GM12878 (cell line): ENCODE data around the gene HEATR3. TPM values are rescaled to one million over a fixed set of nuclear protein-coding genes. Genes with fewer than 3 reads are reported as not detected.

ENCODE experiments used
- ATAC-seq: fragments of 200-7000 bp; cut with Tn5 transposase; 3 replicates; pipeline ENCODE4 v1.9.1; 2020; ENCODE audit warnings: mild to moderate bottlenecking, moderate library complexity
- BruUV-seq: library from RNA; stranded (reverse); fragments of 400-500 nt; replicated peaks from 2 replicates; lab custom pipeline; 2021; lab: Mats Ljungman, UMichigan
- CTCF ChIA-PET: fragments of 300-600 bp; sonication (Branson Sonifier 250); formaldehyde crosslinking; extraction: SDS; loops from one replicate; lab custom pipeline; 2021; ENCODE audit warnings: inconsistent platforms; lab: Yijun Ruan, JAX
- POLR2A ChIA-PET: fragments of 350-600 bp; formaldehyde crosslinking; extraction: SDS; loops from one replicate; lab custom pipeline; 2021; ENCODE audit warnings: inconsistent platforms; lab: Charles Lee
- RAD21 ChIA-PET: fragments of 300-600 bp; sonication (Branson Sonifier 250); formaldehyde crosslinking; loops from one replicate; lab custom pipeline; 2023; ENCODE audit warnings: antibody characterized with exemption; ENCODE audit not compliant: unreplicated experiment; lab: Charles Lee
- SMC1A ChIA-PET: fragments of 300-600 bp; sonication (Branson Sonifier 250); formaldehyde crosslinking; loops from one replicate; lab custom pipeline; 2023; ENCODE audit not compliant: unreplicated experiment, uncharacterized antibody; lab: Charles Lee
- DNase-seq: peaks from one replicate; pipeline ENCODE4 v3.0.0-alpha.2; 2011; ENCODE audit warnings: low read depth, low spot score
- FAIRE-seq: peaks from 3 replicates; lab custom pipeline; 2011; peaks lifted over from hg19 to GRCh38; lab: Jason Lieb, UNC
- H2AFZ ChIP-seq: 2 replicates; pipeline ENCODE4 v1.6.0; 2011; ENCODE audit warnings: low read depth, low read length, control low read depth; ENCODE audit not compliant: control insufficient read depth
- H3K27ac ChIP-seq: 2 replicates; pipeline ENCODE4 v1.5.1; 2011; ENCODE audit warnings: control low read depth; ENCODE audit not compliant: control insufficient read depth, insufficient read depth
- H3K27me3 ChIP-seq, 2 experiments: replicated peaks in 1 of 2; 2 replicates each; pipeline versions ENCODE4 v1.6.0 to v1.6.1; 2011; ENCODE audit warnings: low read length in 1 of 2; ENCODE audit not compliant: control insufficient read depth in 2 of 2, insufficient read depth in 2 of 2
- H3K36me3 ChIP-seq, 2 experiments: 2 replicates each; pipeline ENCODE4 v1.5.1; 2011; ENCODE audit warnings: low read length in 1 of 2; ENCODE audit not compliant: control insufficient read depth in 2 of 2, insufficient read depth in 2 of 2
- H3K4me1 ChIP-seq: 2 replicates; pipeline ENCODE4 v1.6.1; 2011; ENCODE audit warnings: mild to moderate bottlenecking, low read length, moderate library complexity, mixed read lengths; ENCODE audit not compliant: control insufficient read depth, insufficient read depth
- H3K4me2 ChIP-seq: 2 replicates; pipeline ENCODE4 v1.6.0; 2011; ENCODE audit warnings: control low read depth; ENCODE audit not compliant: control insufficient read depth, insufficient read depth
- H3K4me3 ChIP-seq: fragments of 200-600 bp; sonication (generic); 2 replicates; pipeline ENCODE4 v1.5.1; 2016
- H3K79me2 ChIP-seq: 2 replicates; pipeline ENCODE4 v1.6.0; 2011; ENCODE audit warnings: low read length; ENCODE audit not compliant: control insufficient read depth, insufficient read depth
- H3K9ac ChIP-seq: 2 replicates; pipeline ENCODE4 v1.8.0; 2011; ENCODE audit warnings: low read length, control low read depth, mixed read lengths; ENCODE audit not compliant: control insufficient read depth, insufficient read depth
- H3K9me3 ChIP-seq: replicated peaks from 3 replicates; pipeline ENCODE4 v1.5.1; 2011; ENCODE audit warnings: mild to moderate bottlenecking, low read length; ENCODE audit not compliant: control insufficient read depth, insufficient read depth
- H4K20me1 ChIP-seq: 2 replicates; pipeline ENCODE4 v1.6.0; 2011; ENCODE audit not compliant: control insufficient read depth, insufficient read depth
- FOXK2 ChIP-seq: fragments of 450-650 bp; IDR thresholded peaks from 2 replicates; pipeline ENCODE4 v1.6.1; 2017; ENCODE audit warnings: mild to moderate bottlenecking, moderate library complexity
- MYC ChIP-seq: IDR thresholded peaks from 2 replicates; pipeline ENCODE4 v1.6.1; 2011; ENCODE audit warnings: mild to moderate bottlenecking, low read length, moderate library complexity, inconsistent platforms; ENCODE audit not compliant: insufficient read depth, insufficient replicate concordance, insufficient read length, severe bottlenecking
- PKNOX1 ChIP-seq: fragments of 450-650 bp; IDR thresholded peaks from 2 replicates; pipeline ENCODE4 v1.6.1; 2016; ENCODE audit warnings: mild to moderate bottlenecking
- POLR2A ChIP-seq: IDR thresholded peaks from 2 replicates; pipeline ENCODE4 v1.6.1; 2011; ENCODE audit warnings: low read depth, mild to moderate bottlenecking, low read length
- TBL1XR1 ChIP-seq: IDR thresholded peaks from 2 replicates; pipeline ENCODE4 v1.6.1; 2012; ENCODE audit warnings: low read depth, low read length, improper control_type of control experiment
- WGBS: methylation state at CpG from one replicate; pipeline ENCODE4 v1.1.6; 2016; ENCODE audit warnings: low lambda C conversion rate; ENCODE audit not compliant: insufficient replicate concordance, insufficient coverage; ENCODE audit errors: missing lambda C conversion rate; 5-methylcytosine and 5-hydroxymethylcytosine counted together
- in situ Hi-C: fragments of 300-500 bp; cut with MboI; formaldehyde crosslinking; loops from 9 replicates; pipeline ENCODE4 v1.14.3; 2018; ENCODE audit warnings: mixed read lengths
- intact Hi-C: fragments of 100-400 bp; cut with micrococcal nuclease; formaldehyde crosslinking; loops from one replicate; pipeline ENCODE4 v1.14.2; 2022; ENCODE audit not compliant: unreplicated experiment
- polyA plus RNA-seq, 11 experiments: library from polyadenylated mRNA; depleted of rRNA in 4 of 11; unstranded in 6 of 11; stranded (reverse) in 5 of 11; fragments of >200 nt; fragmentation: Nextera tagmentation in 4 of 11; fragmentation: Illumina TruSeq in 1 of 11; extraction: Ambion mirVana in 4 of 11; extraction: Trizol in 1 of 11; gene quantifications; 1 replicate in 1 of 11; 2 replicates in 10 of 11; pipeline versions ENCODE4 v1.2.1 to v1.2.3, GENCODE V29; 2011 to 2016; ENCODE audit warnings: inconsistent platforms in 2 of 11, missing spikeins in 2 of 11, low read depth in 1 of 11
- total RNA-seq, 4 experiments: library from RNA; depleted of rRNA in 3 of 4; stranded (reverse); fragments of >200 nt in 3 of 4; fragmentation: Illumina TruSeq in 1 of 4; extraction: Trizol in 1 of 4; gene quantifications; 2 replicates each; pipeline versions ENCODE4 v1.2.1 to v1.2.3, GENCODE V29; 2013 to 2021
- TF ChIP-seq, protein P1 (sequence below): IDR thresholded peaks from 2 replicates; pipeline ENCODE4 v1.6.1; 2012; ENCODE audit warnings: low read length, inconsistent platforms

Gene HEATR3
- total and polyA plus RNA-seq, 10 of the 15 experiments (the other 5 are each of a cell fraction or from before 2014, with no cell fraction given): 1.5 to 30.0 (median 17.7) TPM

- Histone ChIP-seq H2AFZ (no peak overlapping the region), H3K27me3 (no peaks in the 10 kb centered on the region), H4K20me1 (no peaks in the 10 kb centered on the region), H3K9me3 (no peaks in the 10 kb centered on the region), H3K4me2 (no peak overlapping the region), H3K36me3 (no peaks in the 10 kb centered on the region), H3K27ac (no peak overlapping the region), H3K79me2 (no peaks in the 10 kb centered on the region), H3K4me1 (no peaks in the 10 kb centered on the region), H3K4me3 (no peak overlapping the region), H3K9ac (no peak overlapping the region)
- RAD21 ChIA-PET: no interaction called here
- DNase-seq (no peak), ATAC-seq (no peak), FAIRE-seq (no peak)
- CTCF ChIA-PET: interaction anchor here (9.8 kb wide), 1 partner anchor 71 kb away, joined by 105 read pairs; no protein-coding TSS in a partner anchor
- SMC1A ChIA-PET: interaction anchor here (1.1 to 2.1 kb wide), 3 partner anchors 18 to 71 kb away, joined by 3 to 9 read pairs (median 3); no protein-coding TSS in a partner anchor
- BruUV-seq: no TSS peak
- TF ChIP-seq MYC (no peak), TBL1XR1 (no peak)
- intact Hi-C loops: no loop called here
- 93% methylated on average over 1 of the region's 1 CpG for WGBS
- POLR2A ChIA-PET: interaction anchor here (1.1 kb wide), 1 partner anchor 45 kb away, joined by 6 read pairs; no protein-coding TSS in a partner anchor
- in situ Hi-C loops: no loop called here
Measured at GRCh38 chr16:50139580-50139979, 73.8 kb downstream of the HEATR3 start.

- no peak overlapping the region for H3K9ac ChIP-seq
- no peak overlapping the region for H2AFZ ChIP-seq
- H3K4me1 ChIP-seq: no peaks in the 10 kb centered on the region; the same call in 1 of the 2 replicates
- intact Hi-C loops (no loop called here), in situ Hi-C loops (no loop called here)
- TF ChIP-seq, protein P1, sequence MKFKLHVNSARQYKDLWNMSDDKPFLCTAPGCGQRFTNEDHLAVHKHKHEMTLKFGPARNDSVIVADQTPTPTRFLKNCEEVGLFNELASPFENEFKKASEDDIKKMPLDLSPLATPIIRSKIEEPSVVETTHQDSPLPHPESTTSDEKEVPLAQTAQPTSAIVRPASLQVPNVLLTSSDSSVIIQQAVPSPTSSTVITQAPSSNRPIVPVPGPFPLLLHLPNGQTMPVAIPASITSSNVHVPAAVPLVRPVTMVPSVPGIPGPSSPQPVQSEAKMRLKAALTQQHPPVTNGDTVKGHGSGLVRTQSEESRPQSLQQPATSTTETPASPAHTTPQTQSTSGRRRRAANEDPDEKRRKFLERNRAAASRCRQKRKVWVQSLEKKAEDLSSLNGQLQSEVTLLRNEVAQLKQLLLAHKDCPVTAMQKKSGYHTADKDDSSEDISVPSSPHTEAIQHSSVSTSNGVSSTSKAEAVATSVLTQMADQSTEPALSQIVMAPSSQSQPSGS: no peak
- TF ChIP-seq PKNOX1 (no peak), FOXK2 (no peak), POLR2A (no peak)
- CTCF ChIA-PET: no interaction called here
- no TSS peak for BruUV-seq
- POLR2A ChIA-PET: no interaction called here
- FAIRE-seq: peak; percentile 38
- SMC1A ChIA-PET: interaction anchor here (0.8 to 1.0 kb wide), 2 partner anchors 17 to 67 kb away, joined by 3 to 4 read pairs; no protein-coding TSS in a partner anchor
- no peaks in the 10 kb centered on the region for H3K36me3 ChIP-seq
- no peak for ATAC-seq
- H3K79me2 ChIP-seq: no peaks in the 10 kb centered on the region
- 89% methylated on average over 2 of the region's 2 CpGs for WGBS
- H3K27me3 ChIP-seq: no peaks in the 10 kb centered on the region
- H4K20me1 ChIP-seq: no peaks in the 10 kb centered on the region
- no peak for DNase-seq
- H3K27ac ChIP-seq: no peak overlapping the region
- H3K4me2 ChIP-seq: no peak overlapping the region
- H3K4me3 ChIP-seq: no peak overlapping the region
- H3K9me3 ChIP-seq: no peaks in the 10 kb centered on the region
- RAD21 ChIA-PET: no interaction called here
Measured at GRCh38 chr16:50144211-50144610, 78.4 kb downstream of the HEATR3 start.
